Muscle of arm (tissue), 12 donors: ENCODE results near the gene HGS. TPM values are rescaled to one million over a fixed set of nuclear protein-coding genes. Genes with fewer than 3 reads are reported as not detected.
A peak's percentile ranks its signal among the peaks of the same experiment; 100 is the strongest.
"Not testable (repeated sequence)": the region's sequence is repeated elsewhere in the genome, so short reads cannot be mapped to it uniquely, and the experiment has no call there.

ENCODE experiments used
- DNase-seq: peaks from one replicate; pipeline ENCODE4 v3.0.0-alpha.2; 2013
- polyA plus RNA-seq, 12 donors: library from polyadenylated mRNA; unstranded; fragments of 120-200 nt; gene quantifications; one replicate each; pipeline ENCODE4 v1.2.1, GENCODE V29; 2013; ENCODE audit not compliant: insufficient read length in 12 of 12

Gene HGS
- polyA plus RNA-seq, 12 donors = 43.4 to 93.4 (median 50.8) TPM; not detected in 1

DNA sequence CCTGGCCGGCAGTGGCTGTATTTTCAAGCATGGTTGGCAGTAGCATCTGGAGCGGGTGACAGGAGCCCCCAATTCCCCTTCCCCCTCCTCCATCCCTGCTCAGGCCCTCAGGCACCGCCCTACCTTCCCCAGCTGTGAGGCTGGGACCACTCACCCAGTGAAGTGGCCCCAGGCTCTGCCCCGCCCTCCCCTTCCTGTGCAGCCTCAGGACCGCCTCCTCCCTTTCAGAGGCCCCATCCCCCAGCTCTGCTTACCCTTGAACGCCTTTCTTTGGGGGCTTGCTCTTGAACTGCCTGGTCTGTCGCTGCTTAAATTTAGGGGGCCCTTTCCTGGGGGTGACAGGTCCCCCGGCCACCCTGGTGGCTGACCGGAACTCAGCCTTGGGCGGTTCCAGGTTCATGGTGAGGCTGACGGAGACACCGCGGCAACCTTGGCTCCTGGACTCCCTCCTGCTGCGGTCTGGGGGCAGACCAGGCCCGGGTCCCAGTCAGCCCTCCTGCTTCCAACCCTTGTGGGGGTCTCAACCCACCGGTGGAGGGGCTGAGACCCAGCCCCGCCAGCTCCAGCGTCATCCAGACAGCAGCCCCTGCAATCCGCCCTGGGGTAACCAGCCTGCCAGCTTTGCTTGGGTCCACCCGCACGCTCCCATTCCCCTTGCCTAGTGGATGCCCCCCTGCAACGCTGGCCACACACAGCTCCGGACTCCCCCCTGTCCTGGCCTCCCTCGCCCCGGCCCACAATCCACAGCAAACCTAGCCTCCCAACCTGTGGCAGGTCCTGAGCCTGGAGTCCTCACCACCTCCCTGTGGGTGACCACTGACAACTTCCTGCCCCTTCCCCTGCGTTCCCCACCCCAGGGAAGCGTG is 30.7 kb upstream of the HGS start:
- no peak for DNase-seq

DNA sequence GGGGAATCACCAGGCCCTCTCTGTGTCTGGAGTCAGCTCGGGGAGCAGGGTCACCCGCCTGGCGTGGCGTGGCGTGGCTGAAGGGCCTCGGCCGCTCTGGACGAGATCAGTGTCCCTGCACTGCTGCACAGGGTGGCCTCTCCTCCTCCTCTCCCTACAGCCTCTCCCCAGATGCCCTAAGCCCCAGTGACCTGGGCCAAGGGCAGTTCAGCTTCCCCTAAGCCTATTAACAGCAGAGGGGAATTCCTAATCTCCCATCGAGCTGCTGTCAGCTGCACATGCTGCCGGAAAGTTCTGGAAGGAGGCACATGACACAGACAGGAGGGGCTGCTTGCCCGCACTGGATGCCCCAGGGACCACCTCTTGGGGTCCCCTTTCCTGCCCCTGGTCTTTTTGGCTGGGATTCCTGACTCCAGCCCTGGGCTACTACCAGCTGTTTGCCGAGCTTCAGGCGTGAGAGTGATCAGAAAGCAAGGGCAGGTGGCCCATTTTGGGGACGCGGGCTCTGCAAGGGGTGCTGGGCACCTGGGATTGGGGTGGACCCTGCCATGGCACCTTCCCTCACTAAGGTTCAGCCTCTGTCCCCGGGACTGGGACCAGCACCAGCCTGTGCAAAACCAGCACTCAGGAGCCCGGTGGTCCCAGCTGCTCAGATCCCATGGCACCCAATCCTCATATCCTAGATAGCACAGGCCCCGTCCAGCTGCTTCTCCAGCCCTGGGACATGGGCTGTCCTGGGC is 28.3 kb upstream of the HGS start:
- no peak for DNase-seq

DNA sequence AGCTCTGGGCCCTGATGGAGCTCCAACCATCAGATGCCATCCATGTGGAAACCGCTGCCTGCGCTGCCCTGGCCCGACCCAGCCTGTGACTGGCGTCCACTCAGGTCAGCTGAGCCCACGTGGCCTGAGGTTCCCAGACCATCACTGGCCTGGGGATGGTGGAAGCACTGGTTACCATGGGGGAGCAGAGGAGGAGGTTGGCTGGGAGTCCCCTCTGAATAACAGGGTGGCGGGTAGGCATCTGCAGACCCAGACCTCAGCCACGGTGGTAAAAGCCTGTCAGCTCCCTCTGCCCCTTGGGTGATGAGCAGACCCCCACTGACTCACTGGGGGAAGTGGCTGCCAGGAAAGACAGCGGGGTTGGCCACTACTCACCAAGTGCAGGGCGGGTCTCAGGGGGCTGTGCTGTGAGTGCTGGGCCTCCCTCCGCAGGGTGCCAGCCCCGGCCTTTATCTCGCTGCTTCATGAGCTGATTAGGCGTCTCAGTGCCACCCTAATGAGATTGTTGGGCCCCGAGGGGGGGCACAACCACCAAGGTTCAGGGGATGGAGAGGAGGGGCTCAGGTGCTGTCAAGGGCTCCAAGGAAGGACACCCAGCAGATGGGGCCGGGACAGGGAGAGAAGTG is 27.6 kb upstream of the HGS start, which contains the start of gene PDE6G:
Gene PDE6G (minus strand): TSS at position 425 of the 626 bp plus-strand sequence. CDS start 3,237 bp downstream, outside the sequence.
- no peak for DNase-seq

DNA sequence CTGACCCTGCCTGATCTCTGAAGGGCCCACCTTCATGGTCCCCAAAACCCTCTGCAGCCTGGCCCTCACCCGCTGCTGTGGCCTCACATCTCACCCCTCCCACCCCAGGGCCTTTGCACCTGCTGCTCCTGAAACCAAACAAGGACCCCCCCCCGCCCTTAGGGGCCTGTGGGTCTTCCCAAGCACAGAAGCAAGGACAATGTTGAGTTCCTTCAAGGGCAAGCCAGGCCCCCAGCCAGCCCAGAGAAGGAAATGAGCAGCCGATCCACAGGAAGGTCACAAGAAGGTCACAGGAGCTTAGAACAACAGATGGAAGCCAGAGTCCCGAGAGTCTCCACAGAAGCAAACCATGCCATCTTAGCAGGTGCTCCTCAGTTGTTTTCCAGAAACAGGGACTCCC is 27.0 kb upstream of the HGS start:
- DNase-seq = no peak

DNA sequence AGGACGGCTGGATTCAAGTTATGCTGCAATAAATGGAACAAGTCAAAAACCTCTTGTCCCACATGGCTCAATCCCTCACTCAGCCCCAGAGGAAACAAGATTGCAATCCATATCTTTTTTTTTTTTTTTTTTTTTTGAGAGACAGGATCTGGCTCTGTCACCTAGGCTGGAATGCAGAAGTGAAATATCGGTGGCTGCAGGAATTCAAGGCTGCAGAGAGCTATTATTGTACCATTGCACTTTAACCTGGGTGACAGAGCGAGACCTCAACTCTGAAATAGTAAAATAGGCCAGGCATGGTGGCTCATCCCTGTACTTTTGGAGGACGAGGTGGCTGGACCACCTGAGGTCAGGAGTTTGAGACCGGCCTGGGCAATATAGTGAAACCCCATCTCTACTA is 24.8 kb upstream of the HGS start:
- no peak for DNase-seq

DNA sequence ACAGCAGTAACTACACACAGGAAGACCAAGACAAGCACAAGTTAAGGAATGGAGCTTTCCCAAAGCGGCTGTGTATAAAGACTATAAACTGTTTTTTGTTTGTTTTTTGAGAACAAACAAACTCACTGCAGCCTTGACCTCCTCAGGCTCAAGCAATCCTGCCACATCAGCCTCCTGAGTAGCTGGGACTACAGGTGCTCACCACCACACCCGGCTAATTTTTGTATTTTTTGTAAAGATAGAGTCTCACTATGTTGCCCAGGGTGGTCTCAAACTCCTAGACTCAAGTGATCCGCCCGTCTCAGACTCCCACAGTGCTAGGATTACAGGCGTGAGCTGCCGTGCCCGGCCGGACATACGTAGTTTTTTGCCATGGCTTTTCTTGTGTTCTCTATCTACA is 23.4 kb upstream of the HGS start:
- DNase-seq = no peak

DNA sequence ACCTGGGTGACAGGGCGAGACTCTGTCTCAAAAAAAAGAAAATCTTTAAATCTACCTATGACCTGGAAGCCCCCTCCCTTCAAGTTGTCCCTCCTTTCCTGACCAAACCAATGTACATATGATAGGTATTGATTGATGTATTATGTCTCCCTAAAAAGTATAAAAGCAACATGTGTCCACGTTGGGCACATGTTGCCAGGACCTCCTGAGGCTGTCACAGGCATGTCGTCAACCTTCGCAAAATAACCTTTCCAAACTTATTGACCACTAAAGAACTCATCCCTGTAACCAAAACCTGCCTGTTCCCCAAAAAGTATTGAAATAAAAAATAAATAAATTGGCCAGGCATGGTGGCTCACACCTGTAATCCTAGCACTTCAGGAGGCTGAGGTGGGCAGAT is 21.8 kb upstream of the HGS start:
- no peak for DNase-seq

DNA sequence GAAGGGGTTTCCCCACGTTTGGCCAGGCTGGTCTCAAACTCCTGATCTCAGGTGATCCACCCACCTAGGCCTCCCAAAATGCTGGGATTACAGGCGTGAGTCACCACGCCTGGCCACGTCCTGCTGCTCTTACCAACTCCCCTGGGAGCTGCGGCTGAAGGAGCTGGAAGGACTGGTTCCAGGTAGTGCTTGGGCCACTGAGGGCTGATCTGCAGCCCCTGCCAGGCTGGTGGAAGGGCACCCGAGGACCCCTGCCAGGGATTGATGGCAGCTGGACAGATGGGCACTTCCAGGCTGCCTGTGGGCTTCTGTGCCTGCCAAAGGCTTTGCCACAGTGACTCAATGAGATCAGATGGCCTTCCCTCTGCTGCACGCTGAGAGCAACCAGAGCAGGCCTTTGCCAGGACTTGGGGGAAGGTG is 19.8 kb upstream of the HGS start:
- DNase-seq = no peak

DNA sequence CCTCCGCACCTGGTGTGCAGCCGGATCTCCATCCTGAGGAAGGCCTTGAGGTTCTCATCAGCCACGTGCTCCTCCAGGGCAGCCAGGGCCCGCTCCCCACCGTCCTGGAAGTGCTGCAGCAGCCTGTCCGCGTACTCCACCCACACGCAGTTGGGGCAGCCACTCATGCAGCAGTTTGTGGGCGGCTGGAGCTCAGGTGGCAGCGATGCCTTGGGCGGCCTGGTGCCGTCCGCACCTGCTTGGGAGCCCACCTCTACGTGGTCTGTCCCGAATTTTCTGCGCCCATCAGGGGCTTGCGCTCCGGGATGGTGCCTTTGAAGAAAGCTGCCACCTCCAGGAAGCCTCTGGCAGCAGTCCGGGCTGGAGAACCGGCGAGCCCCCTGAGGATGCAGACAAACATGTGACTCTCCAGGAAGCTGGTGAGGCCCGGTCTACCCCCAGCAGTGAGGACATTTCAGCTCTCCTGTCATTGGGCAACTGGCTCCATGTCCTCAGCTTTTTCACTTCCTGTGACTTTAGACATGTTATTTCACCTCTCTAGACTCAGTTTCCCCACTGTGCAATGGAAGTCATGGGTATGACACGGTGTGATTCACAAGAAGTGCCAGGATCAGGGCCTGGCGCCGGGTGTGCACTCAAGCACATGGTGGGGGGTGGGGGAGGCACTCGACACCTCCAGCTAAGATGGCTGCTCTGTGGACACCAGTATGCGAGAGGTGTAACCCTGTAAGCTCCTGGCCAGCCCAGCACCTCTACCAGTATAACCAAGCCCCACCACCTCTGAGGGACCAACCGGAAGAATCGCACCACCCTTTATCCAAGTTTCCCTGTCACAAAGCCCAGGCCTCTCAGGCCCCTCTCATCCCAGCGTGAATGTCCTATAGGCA is 18.4 kb upstream of the HGS start:
- no peak for DNase-seq

DNA sequence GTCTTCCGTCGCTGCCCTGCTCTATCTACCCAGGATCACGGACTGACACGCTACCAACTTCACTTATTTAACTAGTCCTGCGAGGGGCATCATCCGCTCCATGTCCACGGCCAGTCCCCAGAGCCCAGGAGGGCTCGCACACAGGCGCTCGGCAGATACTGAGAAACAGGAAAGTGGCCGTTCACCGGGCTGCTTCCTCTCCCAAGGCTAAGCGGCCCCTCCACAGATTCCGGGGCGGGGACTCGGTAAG is 17.8 kb upstream of the HGS start:
- no peak for DNase-seq

DNA sequence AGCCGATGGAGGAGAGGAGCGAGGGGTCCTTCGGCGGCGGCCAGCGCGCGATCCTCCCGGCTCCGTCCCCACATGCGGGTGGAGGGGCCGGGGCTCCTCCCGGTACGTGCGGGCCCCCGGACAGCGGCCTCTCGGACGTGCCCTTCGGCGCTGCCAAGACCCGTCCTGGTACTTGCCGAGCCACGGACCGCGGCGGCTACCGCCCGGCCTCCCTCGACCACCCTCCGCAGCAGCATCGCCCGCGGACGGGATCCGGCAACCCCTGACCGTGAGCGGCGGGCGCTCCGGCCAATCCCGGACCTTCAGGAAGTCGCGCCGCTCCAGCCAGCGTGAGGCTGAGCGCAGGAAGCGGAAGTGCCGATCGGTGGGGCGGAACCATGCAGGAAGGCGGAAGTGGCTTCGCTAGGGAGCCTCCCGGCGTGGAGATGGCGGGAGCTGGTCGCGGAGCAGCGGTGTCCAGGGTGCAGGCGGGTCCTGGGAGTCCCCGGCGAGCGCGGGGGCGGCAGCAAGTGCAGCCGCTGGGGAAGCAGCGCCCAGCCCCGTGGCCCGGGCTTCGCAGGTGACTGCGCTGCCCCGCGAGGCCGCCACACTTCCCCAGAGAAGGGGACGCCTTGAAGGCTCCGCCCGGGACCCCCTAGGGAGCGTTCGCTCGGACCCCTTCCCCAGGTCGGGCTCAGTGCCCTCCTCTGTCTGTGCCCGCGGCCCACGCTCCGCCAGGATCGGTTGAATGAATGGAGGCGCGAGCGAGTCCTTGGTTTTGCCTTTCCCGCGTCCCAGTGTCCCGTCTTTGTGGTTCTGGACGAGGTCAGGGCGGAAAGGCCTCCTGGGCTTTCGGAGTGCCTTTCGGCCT is 17.2 kb upstream of the HGS start, which contains the start of the genes CCDC137 and OXLD1:
Gene CCDC137 (plus strand): TSS at position 396 of the 850 bp plus-strand sequence. CDS start 30 bp downstream, at position 426.
Gene OXLD1 (minus strand): TSS at position 264 of the 850 bp plus-strand sequence. CDS start 28 bp downstream, at position 236.
- peak; percentile 96 for DNase-seq

DNA sequence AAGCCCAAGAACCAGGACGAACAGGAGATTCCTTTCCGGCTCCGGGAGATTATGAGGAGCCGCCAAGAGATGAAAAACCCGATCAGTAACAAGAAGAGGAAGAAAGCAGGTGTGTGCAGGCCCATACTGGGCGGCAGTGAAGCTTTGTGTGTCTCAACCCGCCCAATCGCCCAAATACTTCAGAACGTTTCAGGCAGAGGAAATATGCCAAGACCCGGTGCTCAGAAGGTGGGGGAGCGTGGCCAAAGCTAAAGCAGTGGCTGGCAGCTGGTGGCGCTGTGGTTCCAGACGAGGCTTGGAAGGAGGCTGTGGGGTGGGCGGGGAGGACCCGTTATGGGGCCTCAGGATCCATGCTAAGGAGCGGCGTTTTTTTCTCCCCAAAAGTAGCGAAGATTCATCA is 16.1 kb upstream of the HGS start:
- no peak for DNase-seq

DNA sequence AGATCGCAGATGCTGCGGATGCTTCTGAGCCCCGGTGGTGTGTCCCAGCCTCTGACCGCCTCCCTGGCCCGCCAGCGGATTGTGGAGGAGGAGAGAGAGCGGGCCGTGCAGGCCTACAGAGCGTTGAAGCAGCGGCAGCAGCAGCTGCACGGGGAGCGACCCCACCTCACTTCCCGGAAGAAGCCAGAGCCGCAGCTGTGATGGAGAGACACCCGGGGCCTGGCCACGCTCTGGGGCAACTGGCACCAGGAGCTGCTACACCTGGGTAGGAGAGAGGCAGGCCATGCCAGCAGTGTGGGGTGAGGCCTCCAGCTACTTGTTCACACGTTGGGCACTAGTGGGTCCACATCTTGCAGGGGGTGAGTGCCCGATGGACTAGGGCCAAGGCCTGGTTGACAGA is 11.3 kb upstream of the HGS start:
- no peak for DNase-seq

DNA sequence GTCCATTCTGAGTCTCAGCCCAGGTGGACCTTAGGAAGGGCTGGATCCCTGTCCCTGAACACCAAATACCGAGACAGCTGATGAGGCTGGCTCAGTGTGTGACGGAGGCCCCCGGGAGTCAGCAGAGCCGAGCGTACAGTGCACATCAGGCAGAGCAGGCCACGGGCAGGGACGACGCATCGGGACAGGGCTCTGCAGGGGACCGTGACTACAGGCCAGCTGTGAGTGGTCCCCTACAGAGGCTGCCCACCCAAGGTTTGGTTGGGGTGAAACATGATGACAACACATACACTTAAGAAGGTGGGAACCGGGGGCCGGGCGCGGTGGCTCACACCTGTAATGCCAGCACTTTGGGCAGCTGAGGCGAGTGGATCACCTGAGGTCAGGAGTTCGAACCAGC is 10.9 kb upstream of the HGS start:
- no peak for DNase-seq

DNA sequence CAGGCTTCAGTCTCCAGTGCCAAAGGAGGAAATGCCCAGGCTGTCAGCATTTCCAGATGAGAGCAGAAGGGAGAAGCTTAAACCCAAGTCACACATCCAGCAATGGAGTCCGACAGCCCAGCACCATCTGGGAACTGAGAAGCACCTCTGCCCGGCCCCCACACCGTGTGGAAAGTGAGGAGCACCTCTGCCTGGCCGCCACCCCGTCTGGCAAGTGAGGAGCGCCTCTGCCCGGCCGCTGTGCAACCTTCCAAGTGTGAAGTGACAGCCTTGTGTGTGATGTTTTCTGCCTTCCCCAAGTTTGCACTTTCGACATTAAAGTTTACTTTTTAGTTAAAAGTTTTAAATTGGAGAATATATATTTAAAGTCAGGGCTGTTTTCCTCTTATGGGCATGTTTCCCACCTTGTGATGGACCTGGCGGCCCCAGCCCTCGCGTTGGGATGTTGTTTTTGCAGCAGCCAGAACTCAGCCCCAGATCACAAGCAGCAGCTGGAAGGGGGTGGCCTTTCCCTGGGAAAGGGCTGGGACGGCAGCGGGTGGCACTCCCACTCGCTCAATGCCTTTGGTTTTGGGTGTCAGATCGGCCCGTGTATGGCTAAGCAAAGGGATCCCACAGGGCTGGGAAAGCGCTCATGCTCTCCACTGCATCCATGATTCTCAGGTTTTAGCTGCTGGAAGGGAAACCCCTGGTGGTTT is 10.1 kb upstream of the HGS start:
- no peak for DNase-seq

DNA sequence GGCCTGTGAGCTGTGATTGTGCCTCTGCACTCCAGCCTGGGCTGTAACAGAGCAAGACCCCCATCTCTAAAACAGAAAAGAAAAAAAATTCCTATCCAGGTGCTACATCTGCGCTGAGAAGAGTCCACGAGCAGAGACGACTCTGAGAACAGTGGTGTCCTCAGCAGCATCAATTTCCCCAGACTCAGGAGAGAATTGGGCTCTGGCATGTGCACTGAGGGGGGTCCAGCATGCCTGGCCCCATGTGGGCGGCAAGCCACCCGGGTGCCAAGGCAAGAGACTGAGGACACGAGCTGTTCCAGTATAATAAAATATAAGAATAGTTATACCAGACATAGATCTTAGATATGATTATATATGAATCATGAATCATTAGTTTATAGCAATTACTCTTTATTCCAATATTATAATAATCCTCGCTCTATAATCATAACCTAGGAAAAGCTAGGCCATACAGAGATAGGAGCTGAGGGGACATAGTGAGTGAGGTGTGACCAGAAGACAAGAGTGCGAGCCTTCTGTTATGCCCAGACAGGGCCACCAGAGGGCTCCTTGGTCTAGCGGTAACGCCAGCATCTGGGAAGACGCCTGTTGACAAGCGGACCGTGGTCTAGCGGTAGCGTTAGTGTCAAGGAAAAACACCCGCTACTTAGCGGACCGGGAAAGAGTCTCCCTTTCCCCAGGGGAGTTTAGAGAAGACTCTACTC is 8.1 kb upstream of the HGS start:
- DNase-seq = not testable (repeated sequence)

DNA sequence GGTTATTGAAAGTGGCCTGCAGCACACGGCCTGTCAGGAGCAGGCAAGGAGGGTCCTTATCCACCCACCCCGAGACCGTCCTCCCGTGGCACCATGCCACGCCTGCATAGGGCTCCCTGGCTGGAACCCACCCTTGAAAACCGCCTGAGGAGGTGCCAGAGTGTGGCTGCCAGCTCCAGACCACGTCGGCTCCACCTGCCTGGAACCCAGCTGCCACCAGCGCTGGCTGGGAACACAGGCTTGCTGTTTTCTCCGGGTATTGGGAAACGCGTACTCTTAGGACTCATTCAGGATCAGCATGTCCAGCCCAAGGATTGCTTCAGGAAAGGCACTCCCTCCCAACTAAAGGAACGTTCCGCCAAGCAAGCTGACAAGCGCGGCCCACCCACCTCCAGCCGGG is 6.9 kb upstream of the HGS start:
- no peak for DNase-seq

DNA sequence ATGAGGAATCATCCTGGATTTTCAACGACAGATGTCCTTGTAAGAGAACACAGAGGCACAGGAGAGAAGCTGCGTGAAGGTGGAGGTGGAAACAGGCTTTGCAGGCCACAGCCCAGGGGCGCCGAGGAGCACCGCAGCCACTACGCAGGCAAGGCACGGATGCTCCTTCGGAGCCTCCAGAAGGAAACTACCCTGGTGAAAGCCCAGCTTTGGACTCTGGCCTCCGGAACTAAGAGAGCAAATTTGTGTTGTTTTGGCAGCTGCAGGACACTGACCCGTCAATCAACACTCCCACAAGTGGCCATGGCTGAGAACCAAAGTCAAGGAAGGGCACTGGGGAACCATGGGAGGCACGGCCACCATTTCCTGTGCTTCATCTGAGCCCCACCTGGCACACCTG is 3.7 kb upstream of the HGS start:
- DNase-seq = no peak

DNA sequence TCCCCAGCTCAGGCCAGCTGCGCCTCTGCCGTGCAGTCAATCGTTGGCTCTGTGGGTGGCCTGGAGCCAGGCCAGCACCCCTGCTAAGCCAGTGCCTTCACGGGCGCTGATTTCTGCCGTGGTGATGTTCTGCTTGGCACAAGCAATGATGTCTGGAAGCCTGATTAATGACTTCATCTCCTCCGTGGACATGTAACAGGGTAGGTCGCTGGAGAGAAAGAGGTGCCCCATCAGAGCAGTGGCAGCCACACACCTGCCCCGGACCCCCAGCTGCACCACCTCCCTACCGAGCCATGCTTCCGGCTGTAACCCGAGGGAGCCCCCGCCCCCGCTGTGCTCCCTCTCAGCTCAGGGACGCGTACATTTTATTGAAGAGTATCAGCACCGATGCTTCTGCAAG is 2.1 kb upstream of the HGS start:
- no peak for DNase-seq
